Muscle of leg (tissue), 11 donors: Measurements from ENCODE around the gene POGZ. TPM values are rescaled to one million over a fixed set of nuclear protein-coding genes. Genes with fewer than 3 reads are reported as not detected.
"Not testable (repeated sequence)": the region's sequence is repeated elsewhere in the genome, so short reads cannot be mapped to it uniquely, and the experiment has no call there.

Source experiments
- DNase-seq: peaks from one replicate; pipeline ENCODE4 v3.0.0; 2013
- H3K27ac ChIP-seq: one replicate; pipeline ENCODE4 v1.5.1; 2013; ENCODE audit warnings: mild to moderate bottlenecking, low read length, control low read depth
- H3K27me3 ChIP-seq: one replicate; pipeline ENCODE4 v1.6.1; 2013; ENCODE audit warnings: low read length; ENCODE audit not compliant: control insufficient read depth, insufficient read depth
- H3K36me3 ChIP-seq: one replicate; pipeline ENCODE4 v1.6.1; 2013; ENCODE audit warnings: low read length; ENCODE audit not compliant: control insufficient read depth, insufficient read depth
- H3K4me1 ChIP-seq: one replicate; pipeline ENCODE4 v1.6.1; 2013; ENCODE audit warnings: low read length; ENCODE audit not compliant: control insufficient read depth, insufficient read depth
- H3K4me3 ChIP-seq: one replicate; pipeline ENCODE4 v1.5.1; 2013; ENCODE audit warnings: low read length, control low read depth
- H3K9me3 ChIP-seq: replicated peaks from 2 replicates; pipeline ENCODE4 v1.6.1; 2013; ENCODE audit warnings: low read depth, low read length; ENCODE audit not compliant: control insufficient read depth
- WGBS: methylation state at CpG from one replicate; pipeline ENCODE4 v1.1.5; 2013; ENCODE audit warnings: missing lambda C conversion rate; ENCODE audit not compliant: insufficient coverage; 5-methylcytosine and 5-hydroxymethylcytosine counted together
- polyA plus RNA-seq, 8 donors: library from polyadenylated mRNA; unstranded; fragments of 120-200 nt; gene quantifications; one replicate each; pipeline versions ENCODE4 v1.2.1 to v1.2.3, GENCODE V29; 2013; ENCODE audit warnings: inconsistent platforms in 1 of 8, low replicate concordance in 1 of 8; ENCODE audit not compliant: insufficient read length in 8 of 8, insufficient read depth in 1 of 8
- total RNA-seq: library from RNA; stranded (reverse); fragments of 120-200 nt; gene quantifications from one replicate; pipeline ENCODE4 v1.2.4, GENCODE V29; 2013

The POGZ gene
- total and polyA plus RNA-seq, 9 donors: 37.7 to 66.0 (median 49.5) TPM

DNA sequence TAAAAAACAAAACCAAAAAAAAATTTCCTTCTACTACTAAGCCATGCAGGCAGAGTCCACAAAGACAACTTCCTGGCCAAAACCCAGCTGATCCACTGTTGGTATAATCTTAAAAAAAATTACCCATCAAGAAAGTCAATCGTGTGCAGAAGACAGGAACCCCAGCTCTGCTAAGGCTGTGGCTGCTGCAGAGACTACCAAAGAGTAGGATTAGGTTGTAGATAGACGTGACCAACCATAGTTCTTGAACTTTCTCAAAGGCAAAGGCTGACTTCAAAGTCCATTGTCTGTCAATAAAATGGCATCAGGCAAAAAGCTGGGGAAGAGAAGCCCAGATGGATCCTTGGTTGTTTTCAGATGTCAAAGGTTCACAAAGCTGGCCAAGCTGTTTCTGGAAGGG, 56.5 kb downstream of the POGZ start:
- DNase-seq: no peak
- Histone ChIP-seq H3K4me1 (peaks cover 10% of the 10 kb centered on the region), H3K27ac (no peak overlapping the region), H3K4me3 (no peak overlapping the region), H3K36me3 (peaks cover 62% of the 10 kb centered on the region), H3K27me3 (no peaks in the 10 kb centered on the region), H3K9me3 (no peaks in the 10 kb centered on the region)
- 77% methylated on average over 1 of the region's 2 CpGs for WGBS

DNA sequence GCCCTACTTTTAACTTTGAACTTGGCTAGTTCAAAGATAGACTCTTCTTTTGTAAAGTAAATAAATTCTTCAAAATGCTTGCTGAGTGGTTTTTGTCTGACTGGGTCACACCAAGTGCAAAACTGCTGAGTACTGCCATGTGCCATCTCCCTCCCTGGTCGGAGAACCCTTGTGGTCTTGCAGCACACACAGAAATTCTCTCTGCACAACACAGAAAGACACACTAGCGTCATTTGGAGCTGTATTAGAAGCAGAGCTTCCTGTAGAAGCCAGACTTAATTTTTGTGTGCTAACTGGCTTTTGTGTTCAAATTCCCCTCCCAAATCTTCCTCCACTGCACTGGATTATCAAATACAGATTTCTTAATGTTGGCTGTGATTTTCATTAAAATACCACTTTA, 57.4 kb downstream of the POGZ start:
- H3K4me3 ChIP-seq: no peak overlapping the region
- no peaks in the 10 kb centered on the region for H3K9me3 ChIP-seq
- H3K4me1 ChIP-seq: peaks cover 10% of the 10 kb centered on the region
- peaks cover 54% of the 10 kb centered on the region for H3K36me3 ChIP-seq
- no peak overlapping the region for H3K27ac ChIP-seq
- no CpG with 5 or more reads among the region's 2 CpGs for WGBS
- no peak for DNase-seq
- H3K27me3 ChIP-seq: no peaks in the 10 kb centered on the region

DNA sequence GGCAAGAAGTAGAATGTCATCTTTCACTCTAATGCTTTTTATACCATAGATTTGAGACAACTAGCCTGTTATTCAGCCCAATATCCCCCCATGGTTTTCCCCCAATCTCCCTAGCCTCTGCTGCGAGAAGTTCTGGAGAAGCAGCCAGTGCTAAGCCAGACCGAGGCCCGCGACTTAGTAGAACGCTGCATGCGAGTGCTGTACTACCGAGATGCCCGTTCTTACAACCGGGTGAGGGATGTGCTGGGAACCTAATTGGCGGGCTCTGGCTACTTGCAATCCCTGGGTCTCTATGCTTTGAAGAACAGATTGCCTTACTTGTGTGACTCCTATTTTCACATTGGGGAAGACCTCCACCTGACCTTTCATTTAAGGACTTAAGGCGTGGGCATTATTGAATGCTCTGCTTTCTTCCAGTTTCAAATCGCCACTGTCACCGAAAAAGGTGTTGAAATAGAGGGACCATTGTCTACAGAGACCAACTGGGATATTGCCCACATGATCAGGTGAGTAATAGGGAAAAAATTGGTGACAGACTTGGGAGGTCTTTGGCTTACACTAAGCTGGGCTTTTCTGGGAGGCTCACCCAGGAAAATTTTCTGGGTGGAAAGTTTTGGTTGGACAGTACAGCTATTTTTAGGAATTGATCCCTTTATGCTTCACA, 58.0 kb downstream of the POGZ start:
- H3K4me3 ChIP-seq: no peak overlapping the region
- H3K4me1 ChIP-seq: peaks cover 10% of the 10 kb centered on the region
- H3K27ac ChIP-seq: no peak overlapping the region
- no peaks in the 10 kb centered on the region for H3K27me3 ChIP-seq
- no peak for DNase-seq
- 85% methylated on average over 12 of the region's 13 CpGs for WGBS
- peaks cover 49% of the 10 kb centered on the region for H3K36me3 ChIP-seq
- no peaks in the 10 kb centered on the region for H3K9me3 ChIP-seq

DNA sequence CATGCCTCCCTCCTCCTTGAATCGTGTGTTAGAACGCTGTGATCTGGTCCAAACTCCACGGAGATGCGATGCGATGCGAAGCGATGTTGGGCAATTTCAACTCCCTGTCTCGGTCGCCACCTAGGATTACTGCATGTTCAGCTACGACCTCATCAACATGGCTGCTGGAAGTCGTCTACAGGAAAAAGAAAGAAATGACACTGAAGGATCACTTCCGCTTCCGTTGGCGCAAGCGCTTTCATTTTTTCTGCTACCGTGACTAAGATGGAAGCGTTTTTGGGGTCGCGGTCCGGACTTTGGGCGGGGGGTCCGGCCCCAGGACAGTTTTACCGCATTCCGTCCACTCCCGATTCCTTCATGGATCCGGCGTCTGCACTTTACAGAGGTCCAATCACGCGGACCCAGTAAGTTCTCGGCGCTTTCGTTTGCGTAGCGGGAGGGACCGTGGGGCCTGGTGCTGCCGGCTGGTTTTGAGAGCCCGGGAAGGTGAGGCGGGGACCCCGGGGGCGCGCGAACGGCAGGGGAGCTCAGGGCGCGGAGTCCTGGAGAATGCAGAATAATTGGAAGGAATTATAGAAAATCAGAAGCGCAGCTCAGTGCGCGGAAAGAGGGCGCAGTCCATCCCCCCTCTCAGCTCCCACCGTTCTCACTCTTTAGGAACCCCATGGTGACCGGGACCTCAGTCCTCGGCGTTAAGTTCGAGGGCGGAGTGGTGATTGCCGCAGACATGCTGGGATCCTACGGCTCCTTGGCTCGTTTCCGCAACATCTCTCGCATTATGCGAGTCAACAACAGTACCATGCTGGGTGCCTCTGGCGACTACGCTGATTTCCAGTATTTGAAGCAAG, 59.7 kb downstream of the POGZ start, which contains the start of gene PSMB4:
TSS of gene PSMB4 (plus strand) at position 250 of the 848 bp plus-strand sequence. CDS start at position 265, 15 bp downstream.
- Histone ChIP-seq H3K27ac (peak within 1 kb of the TSS; percentile 94), H3K4me3 (peak within 1 kb of the TSS; percentile 90), H3K9me3 (no peaks in the 10 kb centered on the region), H3K4me1 (peaks cover 10% of the 10 kb centered on the region), H3K27me3 (no peaks in the 10 kb centered on the region), H3K36me3 (peaks cover 32% of the 10 kb centered on the region)
- WGBS: 0% methylated on average over 54 of the region's 63 CpGs
- peak; percentile 99 for DNase-seq

DNA sequence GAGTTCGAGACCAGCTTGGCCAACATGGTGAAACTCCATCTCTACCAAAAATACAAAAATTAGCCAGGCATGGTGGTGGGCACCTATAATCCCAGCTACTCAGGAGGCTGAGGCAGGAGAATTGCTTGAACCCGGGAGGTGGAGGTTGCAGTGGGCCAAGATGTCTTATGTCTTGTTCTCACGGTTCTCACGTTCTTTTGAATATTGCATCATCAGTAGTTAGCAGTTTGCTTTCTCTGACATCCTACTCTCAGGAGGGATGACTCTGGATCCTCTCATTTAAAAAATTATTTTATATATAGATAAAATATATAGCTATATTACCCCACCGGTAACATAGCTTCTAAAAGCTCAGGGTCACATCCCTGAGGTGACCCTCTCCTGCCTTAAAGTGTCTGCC, 63.0 kb downstream of the POGZ start:
- peaks cover 10% of the 10 kb centered on the region for H3K36me3 ChIP-seq
- WGBS: no CpG with 5 or more reads among the region's 5 CpGs
- not testable (repeated sequence) for H3K27ac ChIP-seq, H3K4me3 ChIP-seq, DNase-seq, H3K9me3 ChIP-seq, H3K27me3 ChIP-seq
- peaks cover 10% of the 10 kb centered on the region for H3K4me1 ChIP-seq

DNA sequence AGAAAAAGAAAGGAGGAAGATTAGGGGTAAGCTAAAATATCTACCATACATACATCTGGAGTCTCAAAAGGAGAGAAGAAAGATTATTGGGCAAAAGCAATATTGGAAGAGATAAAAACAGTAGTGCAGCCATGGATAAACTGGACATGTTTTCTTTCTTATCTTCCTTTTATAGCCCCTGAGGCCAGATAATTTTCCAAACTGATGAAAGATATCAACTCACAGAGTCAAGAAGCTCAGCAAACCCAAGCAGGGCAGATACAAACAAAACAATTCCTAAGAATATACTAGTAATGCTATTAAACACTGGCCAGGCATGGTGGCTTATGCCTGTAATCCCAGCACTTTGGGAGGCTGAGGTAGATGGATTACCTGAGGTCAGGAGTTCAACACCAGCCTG, 65.7 kb downstream of the POGZ start:
- H3K27ac ChIP-seq: no peak overlapping the region
- no peaks in the 10 kb centered on the region for H3K4me1 ChIP-seq
- no peak overlapping the region for H3K4me3 ChIP-seq
- H3K9me3 ChIP-seq: no peaks in the 10 kb centered on the region
- H3K27me3 ChIP-seq: no peaks in the 10 kb centered on the region
- no peaks in the 10 kb centered on the region for H3K36me3 ChIP-seq
- no peak for DNase-seq

DNA sequence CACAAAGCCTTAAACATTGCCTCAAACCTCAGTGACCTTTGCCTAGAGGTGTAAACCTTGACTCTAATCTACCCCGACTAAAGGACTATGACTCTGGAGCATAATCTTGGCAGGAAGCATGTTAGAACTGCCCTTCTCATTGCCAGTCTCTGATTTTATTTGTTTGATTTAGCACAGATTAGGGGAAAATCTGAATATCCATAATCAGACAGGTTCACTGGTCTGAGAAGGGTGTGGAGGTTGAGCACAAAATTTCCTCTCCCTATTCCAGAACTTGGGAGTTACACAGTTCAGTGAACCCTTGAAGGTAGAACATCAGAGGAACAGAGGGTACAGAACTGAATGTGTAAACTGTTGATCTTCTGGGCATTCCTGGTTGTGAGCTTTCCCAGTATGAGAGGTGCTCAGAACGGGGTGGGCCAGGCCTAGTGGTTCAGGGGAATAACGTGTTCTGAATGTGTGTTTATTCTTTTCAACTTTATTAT, 68.2 kb downstream of the POGZ start:
- no CpG with 5 or more reads among the region's 3 CpGs for WGBS
- H3K9me3 ChIP-seq: no peaks in the 10 kb centered on the region
- H3K36me3 ChIP-seq: no peaks in the 10 kb centered on the region
- H3K4me3 ChIP-seq: no peak overlapping the region
- H3K27ac ChIP-seq: no peak overlapping the region
- H3K4me1 ChIP-seq: no peaks in the 10 kb centered on the region
- DNase-seq: no peak
- H3K27me3 ChIP-seq: no peaks in the 10 kb centered on the region

DNA sequence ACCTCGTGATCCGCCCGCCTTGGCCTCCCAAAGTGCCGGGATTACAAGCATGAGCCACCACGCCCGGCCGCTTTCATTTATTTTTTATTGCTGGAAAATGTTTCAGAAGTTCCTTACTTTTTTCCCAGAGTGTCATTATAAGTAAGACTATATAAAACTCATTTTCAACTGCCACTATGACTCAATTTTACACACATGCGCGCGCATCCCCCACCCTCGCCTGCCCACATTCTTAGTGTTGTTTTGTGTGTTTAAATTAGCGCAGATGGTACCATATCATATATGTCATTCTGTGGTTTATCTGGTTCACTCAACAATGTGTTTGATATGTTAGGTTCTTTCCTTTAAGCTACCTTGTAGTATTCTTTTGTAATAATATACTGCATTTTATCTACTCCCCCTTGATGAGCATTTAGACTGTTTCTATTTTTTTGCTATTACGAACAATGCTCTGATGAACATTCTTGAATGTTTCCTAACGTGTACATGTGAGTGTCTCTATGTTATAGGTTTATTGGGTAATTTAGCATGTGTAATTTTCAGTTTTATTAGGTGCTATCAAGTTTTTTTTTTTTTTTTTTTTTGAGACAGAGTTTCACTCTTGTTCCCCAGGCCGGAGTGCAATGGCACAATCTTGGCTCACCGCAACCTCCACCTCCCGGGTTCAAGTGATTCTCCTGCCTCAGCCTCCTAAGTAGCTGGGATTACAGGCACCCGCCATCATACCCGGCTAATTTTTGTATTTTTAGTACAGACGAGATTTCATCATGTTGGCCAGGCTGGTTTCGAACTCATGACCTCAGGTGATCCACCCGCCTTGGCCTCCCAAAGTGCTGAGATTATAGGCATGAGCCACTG, 68.8 kb downstream of the POGZ start:
- H3K4me3 ChIP-seq, H3K27ac ChIP-seq, H3K9me3 ChIP-seq, H3K36me3 ChIP-seq, H3K27me3 ChIP-seq, H3K4me1 ChIP-seq, DNase-seq: not testable (repeated sequence)
- 93% methylated on average over 5 of the region's 22 CpGs for WGBS

DNA sequence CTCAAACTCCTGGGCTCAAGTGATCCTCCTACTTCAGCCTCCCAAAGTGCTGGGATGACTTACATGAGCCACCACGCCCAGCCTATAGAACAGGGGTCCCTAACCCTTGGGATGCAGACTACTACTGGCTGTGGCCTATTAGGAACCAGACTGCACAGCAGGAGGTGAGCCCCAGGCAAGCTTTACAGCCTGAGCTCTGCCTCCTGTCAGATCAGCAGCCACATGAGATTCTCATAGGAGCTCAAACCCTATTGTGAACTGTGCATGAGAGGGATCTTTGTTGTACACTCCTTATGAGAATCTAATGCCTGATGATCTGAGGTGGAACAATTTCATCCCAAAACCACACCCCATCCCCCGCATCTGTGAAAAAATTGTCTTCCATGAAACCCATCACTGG, 73.3 kb downstream of the POGZ start:
- H3K27ac ChIP-seq: no peak overlapping the region
- DNase-seq: no peak
- H3K36me3 ChIP-seq: no peaks in the 10 kb centered on the region
- H3K4me3 ChIP-seq: no peak overlapping the region
- whole genome bisulfite sequencing: 60% methylated on average over 1 of the region's 2 CpGs
- no peaks in the 10 kb centered on the region for H3K4me1 ChIP-seq
- H3K27me3 ChIP-seq: peaks cover 3% of the 10 kb centered on the region
- H3K9me3 ChIP-seq: no peaks in the 10 kb centered on the region

DNA sequence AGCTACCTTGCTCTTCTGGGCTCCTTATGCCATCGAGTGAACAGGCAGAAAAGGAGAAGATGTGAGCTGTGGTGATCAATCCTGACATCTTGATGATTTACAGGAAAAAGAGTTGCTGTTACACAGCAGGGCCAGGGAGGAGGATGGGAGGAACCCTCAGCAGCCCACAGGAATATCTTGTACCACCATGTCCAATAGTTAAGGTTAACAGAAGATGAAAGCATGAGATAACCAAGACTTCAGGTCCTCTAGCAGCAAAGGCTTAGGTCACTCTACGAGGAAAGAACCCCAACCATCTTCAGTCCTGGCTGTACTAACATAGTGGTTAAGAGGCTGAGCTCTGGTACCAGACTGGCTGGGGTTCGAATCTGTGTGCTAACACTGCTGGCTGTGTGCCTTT, 74.7 kb downstream of the POGZ start:
- H3K27me3 ChIP-seq: peaks cover 3% of the 10 kb centered on the region
- no peaks in the 10 kb centered on the region for H3K9me3 ChIP-seq
- no peak overlapping the region for H3K4me3 ChIP-seq
- H3K27ac ChIP-seq: no peak overlapping the region
- no peak for DNase-seq
- no peaks in the 10 kb centered on the region for H3K36me3 ChIP-seq
- WGBS: 64% methylated on average over 3 of the region's 3 CpGs
- no peaks in the 10 kb centered on the region for H3K4me1 ChIP-seq
